GM10248 (cell line): ENCODE data around the gene FGR.
"Not testable (repeated sequence)": the region's sequence is repeated elsewhere in the genome, so short reads cannot be mapped to it uniquely, and the experiment has no call there.

Experiments used
- CTCF ChIA-PET: fragments of 300-600 bp; sonication (Branson Sonifier 250); formaldehyde crosslinking; extraction: SDS; loops from one replicate; lab custom pipeline; 2021; ENCODE audit warnings: antibody characterized with exemption; lab: Yijun Ruan, JAX
- POLR2A ChIA-PET: fragments of 350-650 bp; sonication (Branson Sonifier 250); formaldehyde crosslinking; extraction: SDS; loops from one replicate; lab custom pipeline; 2020; ENCODE audit warnings: antibody characterized with exemption; lab: Yijun Ruan, JAX
- DNase-seq: peaks from one replicate; pipeline ENCODE4 v3.0.0; 2012; ENCODE audit errors: extremely low spot score
- CTCF ChIP-seq: IDR thresholded peaks from 2 replicates; pipeline ENCODE4 v1.5.1; 2012; ENCODE audit warnings: mild to moderate bottlenecking, low read depth; ENCODE audit errors: extremely low read depth, missing control alignments, control extremely low read depth

FGR gene

GRCh38 chr1:27626031-27626935 is 8.7 kb downstream of the FGR start:
- peak; percentile 50 for DNase-seq
- TF ChIP-seq CTCF, result no peak
- CTCF ChIA-PET, result interaction anchor here (0.9 to 3.2 kb wide), 8 partner anchors 10 to 43 kb away, joined by 3 to 22 read pairs (median 6); partner anchors contain the start of gene AHDC1
- POLR2A ChIA-PET, result interaction anchor here (0.5 to 1.7 kb wide), 5 partner anchors 12 to 1154 kb away, joined by 3 to 4 read pairs (median 3); no protein-coding TSS in a partner anchor

- TF ChIP-seq CTCF, result no peak
- POLR2A ChIA-PET, result interaction anchor here (0.5 to 1.7 kb wide), 6 partner anchors 14 to 182 kb away, joined by 3 to 10 read pairs (median 4); partner anchors contain the start of gene FAM76A
- peak; percentile 59 for DNase-seq
- CTCF ChIA-PET, result interaction anchor here (0.6 to 11.4 kb wide), 13 partner anchors 9 to 45 kb away, joined by 3 to 72 read pairs (median 5); partner anchors contain the start of gene AHDC1
These were observed 10.4 kb downstream of the FGR start for GRCh38 chr1:27624467-27625178.

- POLR2A ChIA-PET, result no interaction called here
- no peak for TF ChIP-seq CTCF
These were observed 11.4 kb downstream of the FGR start for GRCh38 chr1:27623327-27624212.

DNA sequence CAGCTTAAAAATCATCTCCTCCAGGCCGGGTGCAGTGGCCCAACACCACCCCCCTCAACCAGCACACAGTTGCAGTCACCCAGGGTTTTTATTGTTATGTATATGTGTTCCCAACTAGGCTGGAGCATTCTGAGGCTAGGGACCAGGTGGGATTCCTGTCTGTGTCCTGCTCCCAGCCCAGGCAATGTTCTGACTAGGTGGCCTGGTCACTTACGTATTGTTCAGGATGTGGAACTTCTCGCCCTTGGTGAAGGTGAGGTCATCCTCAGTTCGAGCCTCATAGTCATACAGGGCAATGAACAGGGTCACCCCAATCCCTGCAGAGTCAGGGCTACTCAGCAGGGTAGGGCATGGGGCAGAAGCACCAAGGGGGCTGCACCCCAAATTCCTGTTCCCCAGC is 12.2 kb downstream of the FGR start:
- no peak for TF ChIP-seq CTCF
- POLR2A ChIA-PET, result no interaction called here
- no peak for DNase-seq
- CTCF ChIA-PET, result interaction anchor here (1.2 to 11.4 kb wide), 3 partner anchors 15 to 39 kb away, joined by 4 to 72 read pairs (median 4); partner anchors contain the start of gene AHDC1

More at GRCh38 chr1:27623327-27624212, 11.4 kb downstream of the FGR start:
- CTCF ChIA-PET, result interaction anchor here (1.2 to 11.4 kb wide), 6 partner anchors 15 to 46 kb away, joined by 3 to 72 read pairs (median 5); partner anchors contain the start of gene AHDC1
- no peak for DNase-seq

DNA sequence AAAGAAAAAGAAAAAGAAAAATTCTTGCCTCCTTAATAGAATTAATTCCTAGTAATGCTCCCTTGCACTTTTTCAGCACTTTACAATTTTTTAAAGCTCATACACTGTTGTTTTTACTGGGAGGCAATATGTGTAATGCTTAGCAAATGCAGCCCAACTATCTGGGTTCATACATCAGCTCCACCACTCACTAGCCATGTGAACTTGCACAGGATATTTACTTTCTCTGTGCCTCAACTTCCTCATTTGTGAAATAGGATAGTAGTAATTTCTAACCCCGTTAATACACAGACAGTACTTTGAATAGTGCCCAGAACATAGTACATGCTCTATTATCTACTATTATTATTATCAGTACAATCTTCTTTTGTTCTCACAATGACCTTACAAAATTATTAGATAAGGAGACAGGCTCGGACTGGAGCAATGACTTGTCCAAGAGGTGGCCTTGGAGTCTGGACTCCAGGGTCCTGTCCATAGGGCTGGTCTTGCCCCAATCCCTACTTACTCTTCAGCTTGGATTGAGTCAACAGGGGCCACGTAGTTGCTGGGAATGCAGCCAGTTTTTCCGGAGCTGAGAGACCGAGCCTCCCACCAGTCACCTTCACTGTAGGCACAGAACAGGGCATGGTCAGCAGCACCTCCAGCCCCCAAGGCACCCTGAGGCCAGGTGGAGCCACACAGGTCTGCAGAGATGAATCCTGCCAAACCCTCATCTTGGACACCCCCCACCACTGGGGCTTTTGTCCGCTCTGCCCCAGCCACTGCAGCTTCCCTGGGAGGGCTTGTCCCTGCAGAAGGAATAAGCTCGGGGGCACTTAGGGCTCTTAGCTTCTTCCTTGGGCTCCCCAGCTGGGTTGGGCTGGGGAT is 13.7 kb downstream of the FGR start:
- ChIA-PET POLR2A (interaction anchor here (0.7 to 2.0 kb wide), 5 partner anchors 11 to 889 kb away, joined by 4 to 8 read pairs (median 5); no protein-coding TSS in a partner anchor), CTCF (interaction anchor here (0.9 to 11.4 kb wide), 6 partner anchors 12 to 40 kb away, joined by 3 to 72 read pairs (median 4); no protein-coding TSS in a partner anchor)
- no peak for TF ChIP-seq CTCF
- no peak for DNase-seq

- ChIA-PET POLR2A (interaction anchor here (2.0 kb wide), 1 partner anchor 12 kb away, joined by 4 read pairs; no protein-coding TSS in a partner anchor), CTCF (interaction anchor here (0.9 to 11.4 kb wide), 9 partner anchors 10 to 49 kb away, joined by 3 to 72 read pairs (median 4); no protein-coding TSS in a partner anchor)
- not testable (repeated sequence) for DNase-seq
These were observed 15.1 kb downstream of the FGR start for GRCh38 chr1:27619782-27620438.
